Gastroesophageal sphincter (tissue), 4 donors: ENCODE measurements around the gene CDH13. TPM values are rescaled to one million over a fixed set of nuclear protein-coding genes. Genes with fewer than 3 reads are reported as not detected.

Experiments used
- ATAC-seq: fragments of 150-250 bp; one replicate; pipeline ENCODE4 v1.9.1; 2016; ENCODE audit warnings: mild to moderate bottlenecking, moderate library complexity
- H3K27ac ChIP-seq, 4 donors: fragments of 200-600 bp; sonication (generic) in 3 of 4; 1 replicate in 3 of 4; 2 replicates in 1 of 4; pipeline ENCODE4 v1.5.1; 2016 to 2019
- H3K27me3 ChIP-seq: fragments of 200-600 bp; sonication (generic); one replicate; pipeline ENCODE4 v1.5.1; 2019
- H3K36me3 ChIP-seq, 2 donors: fragments of 200-600 bp; sonication (generic); one replicate each; pipeline ENCODE4 v1.5.1; 2019; ENCODE audit warnings: control low read depth in 1 of 2
- H3K4me1 ChIP-seq, 3 donors: fragments of 200-600 bp; sonication (generic); 1 replicate in 2 of 3; 2 replicates in 1 of 3; pipeline ENCODE4 v1.5.1; 2016 to 2019; ENCODE audit warnings: control low read depth in 2 of 3
- H3K4me3 ChIP-seq, 2 donors: fragments of 200-600 bp; sonication (generic); one replicate each; pipeline ENCODE4 v1.5.1; 2019; ENCODE audit warnings: mild to moderate bottlenecking in 1 of 2, moderate library complexity in 1 of 2
- H3K9me3 ChIP-seq, 3 donors: fragments of 200-600 bp; sonication (generic); one replicate each; pipeline ENCODE4 v1.5.1; 2017 to 2019; ENCODE audit warnings: control low read depth in 2 of 3
- CTCF ChIP-seq, 4 experiments: fragments of 200-600 bp in 2 of 4; fragments of 450-650 bp in 2 of 4; sonication (generic) in 1 of 4; IDR thresholded peaks; one replicate each; pipeline ENCODE4 v1.5.1; 2017 to 2019; ENCODE audit warnings: antibody characterized with exemption in 4 of 4, mild to moderate bottlenecking in 2 of 4, moderate library complexity in 2 of 4
- EP300 ChIP-seq: sonication (generic); formaldehyde crosslinking; IDR thresholded peaks from one replicate; pipeline ENCODE4 v1.6.1; 2017; ENCODE audit warnings: antibody characterized with exemption, mild to moderate bottlenecking
- POLR2A ChIP-seq, 2 donors: fragments of 450-650 bp; IDR thresholded peaks; one replicate each; pipeline ENCODE4 v1.6.1; 2017; ENCODE audit warnings: antibody characterized with exemption in 2 of 2, mild to moderate bottlenecking in 2 of 2, moderate library complexity in 1 of 2
- POLR2AphosphoS5 ChIP-seq: sonication (generic); formaldehyde crosslinking; IDR thresholded peaks from one replicate; pipeline ENCODE4 v1.6.1; 2017; ENCODE audit warnings: antibody characterized with exemption
- WGBS, 2 donors: methylation state at CpG; one replicate each; pipeline ENCODE4 v1.1.5; 2018; ENCODE audit warnings: low coverage in 1 of 2; 5-methylcytosine and 5-hydroxymethylcytosine counted together
- total RNA-seq, 4 donors: library from RNA; depleted of rRNA; stranded (reverse); fragments of >200 nt; gene quantifications; one replicate each; pipeline ENCODE4 v1.1.0, GENCODE V29; 2016

CDH13 gene
- total RNA-seq, 4 donors from 2014 or later = 4.2 to 22.3 (median 11.4) TPM

GRCh38 chr16:82776470-82777146 lies 149.8 kb downstream of the CDH13 start:
- H3K4me1 ChIP-seq = no peaks in the 10 kb centered on the region
- WGBS, 2 donors = 83 to 90% methylated on average over 2 to 5 of the region's 5 CpGs
- ATAC-seq = no peak

GRCh38 chr16:82782715-82783251 lies 156.0 kb downstream of the CDH13 start:
- Histone ChIP-seq H3K27me3 (peaks cover 5% of the 10 kb centered on the region), H3K4me3 (no peak overlapping the region), H3K36me3 (no peaks in the 10 kb centered on the region), H3K4me1 (peaks cover 0 to 15% (median 0%) of the 10 kb centered on the region in 3 donors), H3K27ac (no peak overlapping the region), H3K9me3 (peaks cover 0 to 2% (median 0%) of the 10 kb centered on the region in 3 donors)
- TF ChIP-seq EP300 (no peak), POLR2A (IDR thresholded peaks at IDR 0.05) (no peak), POLR2AphosphoS5 (no peak), CTCF (IDR thresholded peaks at IDR 0.05) (no peak)
- WGBS, 2 donors = 21 to 30% methylated on average over 4 to 9 of the region's 11 CpGs
- ATAC-seq = peak; percentile 41

More at GRCh38 chr16:82776470-82777146, 149.8 kb downstream of the CDH13 start:
- H3K27ac ChIP-seq = no peak overlapping the region
- no peaks in the 10 kb centered on the region for H3K36me3 ChIP-seq
- H3K27me3 ChIP-seq = peaks cover 17% of the 10 kb centered on the region
- no peaks in the 10 kb centered on the region for H3K9me3 ChIP-seq
- TF ChIP-seq EP300 (no peak), POLR2AphosphoS5 (no peak), POLR2A (IDR thresholded peaks at IDR 0.05) (no peak), CTCF (IDR thresholded peaks at IDR 0.05) (no peak)
- H3K4me3 ChIP-seq = no peak overlapping the region

GRCh38 chr16:82783933-82784572 lies 157.3 kb downstream of the CDH13 start:
- 53 to 94% methylated on average over 5 of the region's 8 CpGs for WGBS, 2 donors
- Histone ChIP-seq H3K27ac (no peak overlapping the region), H3K9me3 (peaks cover 0 to 2% (median 0%) of the 10 kb centered on the region in 3 donors), H3K4me1 (peaks cover 0 to 15% (median 0%) of the 10 kb centered on the region in 3 donors), H3K36me3 (no peaks in the 10 kb centered on the region), H3K4me3 (no peak overlapping the region), H3K27me3 (no peaks in the 10 kb centered on the region)
- no peak for TF ChIP-seq EP300
- no peak for TF ChIP-seq CTCF (IDR thresholded peaks at IDR 0.05)
- no peak for TF ChIP-seq POLR2A (IDR thresholded peaks at IDR 0.05)
- no peak for TF ChIP-seq POLR2AphosphoS5
- no peak for ATAC-seq

GRCh38 chr16:82784573-82784968 lies 157.8 kb downstream of the CDH13 start:
- Histone ChIP-seq H3K27ac (no peak overlapping the region), H3K4me1 (peaks cover 0 to 15% (median 0%) of the 10 kb centered on the region in 3 donors), H3K9me3 (peaks cover 0 to 2% (median 0%) of the 10 kb centered on the region in 3 donors), H3K27me3 (no peaks in the 10 kb centered on the region), H3K4me3 (no peak overlapping the region), H3K36me3 (no peaks in the 10 kb centered on the region)
- no peak for ATAC-seq
- no peak for TF ChIP-seq POLR2AphosphoS5
- no peak for TF ChIP-seq POLR2A (IDR thresholded peaks at IDR 0.05)
- TF ChIP-seq CTCF (IDR thresholded peaks at IDR 0.05) = no peak
- TF ChIP-seq EP300 = no peak
- 92% methylated on average over 3 of the region's 3 CpGs; no CpG with 5 or more reads in 1 of the 2 donors for WGBS, 2 donors
